OCI-M2 (cell line): ENCODE data around the gene CCDC97.
"Not testable (repeated sequence)": the region's sequence is repeated elsewhere in the genome, so short reads cannot be mapped to it uniquely, and the experiment has no call there.

Experiments used
- DNase-seq: peaks from one replicate; lab custom pipeline; 2025; ENCODE audit not compliant: unreplicated experiment; lab: John Stamatoyannopoulos, UW

CCDC97 gene

DNA sequence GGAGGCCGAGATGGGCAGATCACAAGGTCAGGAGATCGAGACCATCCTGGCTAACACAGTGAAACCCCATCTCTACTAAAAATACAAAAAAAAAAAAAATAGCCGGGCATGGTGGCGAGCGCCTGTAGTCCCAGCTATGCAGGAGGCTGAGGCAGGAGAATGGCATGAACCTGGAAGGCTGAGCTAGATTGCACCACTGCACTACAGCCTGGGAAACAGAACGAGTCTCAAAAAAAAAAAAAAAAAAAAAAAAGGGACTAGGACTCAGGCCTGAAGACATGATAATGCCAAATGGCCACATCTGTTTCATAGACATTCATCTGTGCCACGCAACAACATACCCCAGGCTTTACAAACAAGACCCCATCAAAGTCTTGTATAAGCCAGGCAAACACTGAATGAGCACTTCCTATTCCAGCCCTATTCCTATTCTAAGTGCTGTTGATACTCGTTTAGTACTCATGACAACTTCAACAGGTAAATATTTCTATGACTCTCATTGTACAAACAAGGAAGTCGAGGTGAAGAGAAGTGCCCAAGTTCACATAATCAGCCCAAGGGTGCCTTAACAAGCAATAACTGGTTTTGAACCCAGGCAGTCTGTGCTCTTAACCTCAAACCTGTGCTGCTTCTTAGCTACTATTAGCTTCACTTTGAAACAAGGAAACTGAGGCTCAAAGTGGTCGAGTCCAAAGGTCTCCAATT, 52.3 kb downstream of the CCDC97 start:
- no peak for DNase-seq

DNA sequence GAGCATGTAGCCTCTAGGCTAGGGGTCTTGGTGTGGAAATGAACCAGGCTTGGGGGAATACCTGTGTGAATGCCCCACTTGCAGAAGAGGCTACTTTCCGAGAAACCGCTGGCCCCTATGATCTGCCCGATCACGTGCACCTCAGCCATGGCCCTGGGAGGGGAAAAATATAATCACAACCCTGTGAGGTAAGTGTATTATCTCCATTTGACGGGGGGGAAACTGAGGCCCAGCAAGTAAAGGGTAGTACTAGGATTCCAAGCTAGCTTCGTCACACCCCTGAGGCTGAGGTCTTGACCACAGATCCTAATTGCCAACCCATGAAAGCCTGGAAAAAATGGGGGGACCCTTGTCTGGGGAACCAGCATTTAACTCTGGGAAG, 53.4 kb downstream of the CCDC97 start:
- DNase-seq, result no peak

DNA sequence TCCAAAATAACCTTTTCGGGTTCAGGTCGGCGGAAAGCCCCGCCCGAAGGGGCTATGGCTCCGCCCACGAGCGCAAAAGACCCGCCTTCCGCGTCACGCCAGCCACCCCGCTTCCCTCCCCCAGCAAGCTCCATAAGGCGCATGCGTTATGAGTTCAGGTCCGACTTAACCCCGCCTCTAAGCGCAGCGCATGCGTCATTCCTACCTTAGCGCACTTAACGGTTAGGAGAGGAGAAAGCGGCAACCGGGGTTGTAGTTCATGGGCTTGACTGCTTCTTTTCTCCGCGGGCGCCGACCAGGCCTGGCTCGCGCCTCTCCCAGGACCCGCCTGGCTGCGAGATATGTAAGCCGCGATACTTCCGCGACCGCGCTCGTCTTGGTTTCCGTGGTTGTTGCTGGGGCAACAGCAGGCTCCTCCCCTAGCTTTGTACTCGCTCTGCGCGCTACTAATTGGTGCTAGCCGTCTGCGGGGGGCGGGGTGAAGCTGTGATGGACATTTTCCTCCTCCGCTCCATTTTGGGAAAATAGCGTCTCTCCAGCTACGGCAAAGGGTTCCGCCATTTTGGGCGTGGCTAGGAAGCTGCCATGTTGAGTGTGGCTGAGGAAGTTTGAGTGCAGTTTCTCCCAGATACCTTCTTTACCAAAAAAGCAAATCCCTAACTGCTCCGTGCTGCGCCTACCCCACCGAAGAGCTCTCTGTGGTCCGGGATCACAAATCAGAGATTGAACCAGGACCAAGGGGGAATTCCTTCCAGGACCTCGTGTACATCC, 54.0 kb downstream of the CCDC97 start, which contains the start of gene B9D2:
Gene B9D2 (minus strand): TSS at position 397 of the 771 bp plus-strand sequence. CDS start 630 bp downstream, outside the sequence.
- DNase-seq, result peak; percentile 97

DNA sequence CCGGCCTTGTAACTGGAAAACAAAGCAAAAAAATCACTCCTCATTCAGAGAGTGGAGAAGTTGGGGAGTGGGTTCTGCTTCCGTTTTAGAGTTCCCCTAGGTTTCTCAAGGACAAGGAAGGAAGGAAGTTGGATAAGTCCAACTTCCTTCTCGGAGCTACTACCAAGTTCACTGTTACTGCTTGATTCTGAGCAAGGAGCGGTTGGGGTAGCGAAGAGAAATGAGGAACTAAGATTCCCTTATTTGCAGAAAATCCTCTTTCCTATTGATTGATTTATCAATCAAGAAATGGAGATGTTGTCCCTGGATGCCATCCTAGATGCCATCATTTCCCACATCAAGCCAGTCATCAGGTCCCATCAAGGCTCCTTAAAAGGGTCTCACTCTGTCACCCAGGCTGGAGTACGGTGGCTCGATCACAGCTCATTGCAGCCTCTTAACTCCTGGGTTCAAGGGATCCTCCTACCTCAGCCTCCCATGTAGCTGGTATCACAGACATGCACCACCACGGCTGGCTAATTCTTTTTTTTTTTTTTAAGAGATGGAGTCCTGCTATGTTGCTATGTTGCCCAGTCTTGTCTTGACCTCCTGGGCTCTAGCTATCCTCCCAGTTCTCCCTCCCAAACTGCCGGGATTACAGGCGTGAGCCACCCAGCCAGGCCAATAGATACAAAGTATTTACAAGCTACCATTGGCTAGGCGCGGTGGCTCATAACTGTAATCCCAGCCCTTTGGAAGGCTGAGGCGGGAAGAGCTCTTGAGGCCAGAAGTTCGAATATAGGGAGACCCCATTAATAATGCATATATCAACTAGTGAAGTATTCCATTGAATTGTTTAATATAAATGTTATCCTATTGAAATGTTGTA, 54.8 kb downstream of the CCDC97 start:
- DNase-seq, result no peak

DNA sequence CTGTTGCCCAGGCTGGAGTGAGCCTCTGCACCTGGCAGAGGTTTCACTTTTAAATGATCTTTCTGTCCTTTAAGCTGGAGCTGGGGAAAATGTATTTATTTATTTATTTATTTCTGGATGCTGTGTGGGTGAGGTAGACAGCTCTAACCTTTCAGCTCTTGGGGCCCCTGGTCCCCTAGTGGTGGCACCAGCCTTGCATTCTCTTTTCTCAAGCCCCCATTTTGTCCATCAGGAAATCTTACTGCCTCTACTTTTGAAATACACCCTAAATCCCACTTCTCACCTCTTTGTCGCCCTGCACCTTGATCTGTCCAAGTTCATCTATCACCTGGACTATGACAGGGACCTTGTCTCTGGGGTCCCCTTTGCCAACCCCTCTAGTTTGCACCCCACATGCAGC, 56.1 kb downstream of the CCDC97 start:
- no peak for DNase-seq

DNA sequence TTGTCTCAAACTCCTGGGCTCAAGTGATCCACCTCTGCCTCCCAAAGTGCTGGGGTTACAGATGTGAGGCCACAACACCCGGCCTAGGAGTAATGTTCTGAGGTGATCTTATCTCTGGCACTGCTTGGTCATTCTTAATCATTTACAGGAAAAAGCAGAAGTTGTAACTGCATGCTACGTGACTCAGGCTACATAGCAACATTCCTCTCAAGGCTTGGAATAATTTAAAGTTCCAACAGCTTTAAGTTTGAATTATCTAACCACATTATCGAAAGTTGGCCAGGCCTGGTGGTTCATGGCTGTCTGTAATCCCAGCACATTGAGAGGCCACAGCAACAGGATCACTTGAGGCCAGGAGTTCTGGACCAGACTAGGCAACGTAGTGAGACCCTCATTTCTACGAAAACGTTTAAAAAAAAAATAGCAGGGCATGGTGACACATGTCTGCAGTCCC, 57.9 kb downstream of the CCDC97 start:
- DNase-seq, result peak; percentile 88

DNA sequence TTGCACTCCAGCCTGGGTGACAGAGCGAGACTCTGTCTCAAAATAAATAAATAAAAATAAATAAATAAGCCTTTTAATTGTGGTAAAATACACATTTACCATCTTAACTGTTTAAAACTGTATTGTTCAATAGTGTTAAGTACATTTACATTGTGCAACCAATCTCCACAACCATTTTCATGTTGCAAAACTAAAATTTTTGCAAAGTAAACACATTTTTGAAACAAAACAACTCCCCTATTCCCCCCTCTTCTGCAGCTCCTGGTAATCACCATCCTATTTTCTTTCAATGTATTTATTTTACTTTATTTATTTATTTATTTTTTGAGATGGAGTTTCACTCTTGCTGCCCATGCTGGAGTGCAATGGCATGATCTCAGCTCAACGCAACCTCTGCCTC, 59.8 kb downstream of the CCDC97 start:
- no peak for DNase-seq

DNA sequence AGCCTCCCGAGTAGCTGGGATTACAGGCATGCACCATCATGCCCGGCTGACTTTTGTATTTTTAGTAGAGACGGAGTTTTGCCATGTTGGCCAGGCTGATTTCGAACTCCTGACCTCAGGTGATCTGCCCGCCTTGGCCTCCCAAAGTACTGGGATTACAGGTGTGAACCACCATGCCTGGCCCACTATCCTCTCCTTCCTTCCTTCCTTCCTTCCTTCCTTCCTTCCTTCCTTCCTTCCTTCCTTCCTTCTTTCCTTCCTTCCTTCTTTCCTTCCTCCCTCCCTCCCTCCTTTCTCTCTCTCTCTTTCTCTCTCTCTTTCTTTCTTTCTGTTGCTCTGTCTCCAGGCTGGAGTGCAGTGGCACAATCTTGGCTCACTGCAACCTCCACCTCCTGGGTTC, 61.1 kb downstream of the CCDC97 start:
- not testable (repeated sequence) for DNase-seq

DNA sequence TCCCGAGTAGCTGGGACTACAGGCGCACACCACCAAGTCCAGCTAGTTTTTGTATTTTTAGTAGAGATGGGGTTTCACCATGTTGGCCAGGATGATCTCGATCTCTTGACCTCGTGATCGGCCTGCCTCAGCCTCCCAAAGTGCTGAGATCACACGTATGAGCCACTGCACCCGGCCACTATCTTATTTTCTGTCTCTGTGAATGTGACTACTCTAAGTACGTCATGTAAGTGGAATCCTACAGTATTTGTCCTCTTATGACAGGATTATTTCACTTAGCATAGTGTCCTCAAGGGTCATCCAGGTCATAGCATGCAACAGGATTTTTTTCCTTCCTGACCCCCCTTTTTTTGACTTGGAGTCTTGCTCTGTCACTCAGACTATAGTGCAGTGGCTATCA, 61.6 kb downstream of the CCDC97 start:
- no peak for DNase-seq

DNA sequence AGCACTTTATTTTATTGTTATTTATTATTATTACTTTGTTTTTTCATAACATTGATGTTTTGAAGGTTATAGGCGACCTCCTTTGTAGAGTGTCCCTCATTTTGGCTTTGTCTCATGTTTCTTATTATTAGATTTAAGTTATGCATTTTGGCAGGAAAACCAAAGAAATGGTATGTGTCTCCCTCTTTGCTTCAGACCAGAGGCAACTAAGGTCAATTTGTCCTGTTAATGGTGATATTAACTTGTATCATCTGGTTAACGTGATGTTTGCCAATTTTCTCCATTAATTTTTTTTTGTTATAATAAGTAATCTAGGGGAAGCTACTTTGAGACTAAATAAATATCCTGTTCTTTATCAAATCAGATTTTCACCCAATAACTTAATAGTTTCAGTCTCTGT, 62.5 kb downstream of the CCDC97 start:
- DNase-seq, result no peak

DNA sequence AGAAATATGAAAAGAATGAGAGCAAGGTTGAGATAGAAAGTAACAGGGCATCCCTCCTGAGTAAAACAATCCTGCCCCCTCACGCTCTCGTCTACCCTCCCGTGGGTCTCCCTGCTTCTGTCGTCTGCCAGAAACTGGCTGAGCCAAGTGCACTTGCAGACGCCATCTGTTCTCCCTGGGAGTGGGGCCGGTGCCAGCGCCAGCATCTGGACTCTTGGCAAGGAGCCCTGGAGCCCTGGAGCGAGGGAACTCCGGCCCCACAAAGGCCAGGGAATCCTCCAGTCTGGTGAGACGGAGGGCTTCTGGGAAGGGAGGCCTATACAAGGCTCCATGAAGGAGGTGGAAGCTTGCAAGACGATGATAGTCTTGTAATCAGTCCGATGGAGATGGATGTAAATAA, 64.0 kb downstream of the CCDC97 start:
- no peak for DNase-seq
